H1 (cell line): ENCODE measurements around the gene SLC10A6. TPM values are rescaled to one million over a fixed set of nuclear protein-coding genes. Genes with fewer than 3 reads are reported as not detected.

Experiments used
- CTCF ChIA-PET: fragments of 300-600 bp; sonication (Branson Sonifier 250); formaldehyde crosslinking; loops from one replicate; lab custom pipeline; 2021; ENCODE audit not compliant: partially characterized antibody; lab: Charles Lee
- POLR2A ChIA-PET: fragments of 300-600 bp; sonication (Branson Sonifier 250); formaldehyde crosslinking; loops from one replicate; lab custom pipeline; 2021; ENCODE audit warnings: inconsistent platforms; ENCODE audit not compliant: partially characterized antibody; lab: Charles Lee
- DNase-seq, 2 experiments: peaks; one replicate each; pipeline versions ENCODE4 v3.0.0 to v3.0.0-alpha.2; 2010 to 2022; ENCODE audit warnings: low spot score in 2 of 2, low read depth in 1 of 2, mixed read lengths in 1 of 2
- FAIRE-seq: peaks from 2 replicates; lab custom pipeline; 2011; peaks lifted over from hg19 to GRCh38; lab: Jason Lieb, UNC
- H2AFZ ChIP-seq: 2 replicates; pipeline ENCODE4 v1.8.1; 2012; ENCODE audit warnings: low read length, inconsistent platforms
- H2AK5ac ChIP-seq: 2 replicates; pipeline ENCODE4 v1.6.1; 2013; ENCODE audit warnings: low read depth, low read length
- H2BK120ac ChIP-seq: replicated peaks from 2 replicates; pipeline ENCODE3; 2013; ENCODE audit warnings: low read depth, low read length, inconsistent platforms
- H2BK12ac ChIP-seq: 2 replicates; pipeline ENCODE4 v1.6.1; 2013; ENCODE audit warnings: low read depth, low read length
- H2BK15ac ChIP-seq: 2 replicates; pipeline ENCODE4 v1.6.1; 2013; ENCODE audit warnings: low read length
- H2BK20ac ChIP-seq: 2 replicates; pipeline ENCODE4 v1.6.1; 2013; ENCODE audit warnings: low read length
- H2BK5ac ChIP-seq: 2 replicates; pipeline ENCODE4 v1.6.1; 2013; ENCODE audit warnings: low read depth, low read length
- H3K14ac ChIP-seq: 2 replicates; pipeline ENCODE4 v1.6.1; 2013; ENCODE audit warnings: inconsistent platforms; ENCODE audit not compliant: insufficient read length
- H3K18ac ChIP-seq: 2 replicates; pipeline ENCODE4 v1.6.1; 2013; ENCODE audit warnings: low read length; ENCODE audit errors: extremely low read depth
- H3K23ac ChIP-seq: 2 replicates; pipeline ENCODE4 v1.6.1; 2013; ENCODE audit warnings: inconsistent platforms; ENCODE audit not compliant: insufficient read length
- H3K23me2 ChIP-seq: 2 replicates; pipeline ENCODE4 v1.6.1; 2013; ENCODE audit warnings: low read depth, low read length
- H3K27ac ChIP-seq: 2 replicates; pipeline ENCODE4 v1.6.1; 2011; ENCODE audit warnings: low read depth, low read length, inconsistent platforms
- H3K27me3 ChIP-seq, 4 experiments: replicated peaks in 1 of 4; 1 replicate in 1 of 4; 2 replicates in 3 of 4; pipeline versions ENCODE4 v1.6.1 to v1.8.1; 2011 to 2013; ENCODE audit warnings: low read length in 3 of 4, mild to moderate bottlenecking in 3 of 4, inconsistent platforms in 2 of 4, mixed read lengths in 2 of 4, moderate library complexity in 1 of 4; ENCODE audit not compliant: control insufficient read depth in 3 of 4, insufficient read depth in 3 of 4; ENCODE audit errors: extremely low read depth in 1 of 4
- H3K36me3 ChIP-seq, 4 experiments: 2 replicates each; pipeline versions ENCODE4 v1.6.1 to v1.8.1; 2011 to 2013; ENCODE audit warnings: mild to moderate bottlenecking in 4 of 4, low read length in 3 of 4, moderate library complexity in 2 of 4, control low read depth in 1 of 4, inconsistent platforms in 1 of 4; ENCODE audit not compliant: insufficient read depth in 4 of 4, control insufficient read depth in 2 of 4
- H3K4ac ChIP-seq: replicated peaks from 2 replicates; pipeline ENCODE3; 2013; ENCODE audit warnings: low read length, low read depth, mixed read lengths, inconsistent platforms; ENCODE audit not compliant: insufficient read length
- H3K4me1 ChIP-seq, 4 experiments: replicated peaks in 1 of 4; 1 replicate in 1 of 4; 2 replicates in 3 of 4; pipeline versions ENCODE4 v1.6.1 to v1.8.1; 2011 to 2013; ENCODE audit warnings: low read length in 3 of 4, inconsistent platforms in 2 of 4, mixed read lengths in 1 of 4; ENCODE audit not compliant: insufficient read depth in 4 of 4, control insufficient read depth in 3 of 4
- H3K4me2 ChIP-seq, 2 experiments: 2 replicates each; pipeline versions ENCODE4 v1.6.1 to v1.8.1; 2011 to 2013; ENCODE audit warnings: low read depth in 2 of 2, low read length in 2 of 2, control low read depth in 1 of 2, inconsistent platforms in 1 of 2, mild to moderate bottlenecking in 1 of 2; ENCODE audit not compliant: insufficient read depth in 1 of 2
- H3K4me3 ChIP-seq, 4 experiments: fragments of 200-600, 300-600 bp in 1 of 4; sonication (generic), shearing (Covaris generic), sonication (Bioruptor Twin) in 1 of 4; 2 replicates each; pipeline versions ENCODE4 v1.5.1 to v1.8.1; 2011 to 2016; ENCODE audit warnings: low read length in 4 of 4, low read depth in 3 of 4, control low read depth in 2 of 4, inconsistent platforms in 2 of 4, mild to moderate bottlenecking in 2 of 4, mixed read lengths in 1 of 4, moderate library complexity in 1 of 4; ENCODE audit not compliant: insufficient read depth in 2 of 4; ENCODE audit errors: extremely low read depth in 1 of 4
- H3K56ac ChIP-seq: replicated peaks from 2 replicates; pipeline ENCODE3; 2013; ENCODE audit warnings: low read depth, mild to moderate bottlenecking, mixed read lengths, low read length, inconsistent platforms; ENCODE audit not compliant: insufficient read length
- H3K79me1 ChIP-seq: 2 replicates; pipeline ENCODE4 v1.6.1; 2013; ENCODE audit warnings: low read depth, low read length, control low read depth
- H3K79me2 ChIP-seq, 2 experiments: 2 replicates each; pipeline versions ENCODE4 v1.6.1 to v1.8.1; 2012 to 2013; ENCODE audit warnings: low read length in 2 of 2, mild to moderate bottlenecking in 2 of 2, inconsistent platforms in 1 of 2; ENCODE audit not compliant: insufficient read depth in 2 of 2, control insufficient read depth in 1 of 2
- H3K9ac ChIP-seq, 4 experiments: replicated peaks in 1 of 4; 1 replicate in 1 of 4; 2 replicates in 3 of 4; pipeline versions ENCODE4 v1.6.1 to v1.8.1; 2011 to 2013; ENCODE audit warnings: low read depth in 3 of 4, low read length in 3 of 4, control low read depth in 2 of 4, mild to moderate bottlenecking in 2 of 4, moderate library complexity in 2 of 4, inconsistent platforms in 1 of 4; ENCODE audit errors: extremely low read depth in 1 of 4
- H3K9me3 ChIP-seq, 2 experiments: 2 replicates each; pipeline versions ENCODE4 v1.6.1 to v1.8.1; 2012 to 2013; ENCODE audit warnings: mild to moderate bottlenecking in 2 of 2, moderate library complexity in 2 of 2, control low read depth in 1 of 2, inconsistent platforms in 1 of 2, low read depth in 1 of 2, low read length in 1 of 2, mixed read lengths in 1 of 2; ENCODE audit not compliant: insufficient read depth in 2 of 2
- H4K20me1 ChIP-seq, 2 experiments: replicated peaks in 1 of 2; 2 replicates each; pipeline versions ENCODE3 to v1.8.1; 2011 to 2013; ENCODE audit warnings: inconsistent platforms in 2 of 2, low read length in 2 of 2, mild to moderate bottlenecking in 1 of 2; ENCODE audit not compliant: insufficient read depth in 2 of 2, control insufficient read depth in 1 of 2
- H4K5ac ChIP-seq: 2 replicates; pipeline ENCODE4 v1.6.1; 2013; ENCODE audit warnings: low read length, low read depth, mixed read lengths, inconsistent platforms; ENCODE audit not compliant: insufficient read length
- H4K8ac ChIP-seq: 2 replicates; pipeline ENCODE4 v1.8.0; 2013; ENCODE audit warnings: mild to moderate bottlenecking, moderate library complexity, low read length, inconsistent platforms; ENCODE audit not compliant: insufficient read depth; ENCODE audit errors: extremely low read depth
- H4K91ac ChIP-seq: replicated peaks from 2 replicates; pipeline ENCODE3; 2013; ENCODE audit warnings: low read length, mixed read lengths, inconsistent platforms; ENCODE audit not compliant: insufficient read length
- BRCA1 ChIP-seq: IDR thresholded peaks from 2 replicates; pipeline ENCODE4 v1.6.1; 2012; ENCODE audit warnings: low read depth, low read length, improper control_type of control experiment
- CTBP2 ChIP-seq: IDR thresholded peaks from 2 replicates; pipeline ENCODE4 v1.7.0; 2011; ENCODE audit warnings: borderline replicate concordance, mild to moderate bottlenecking, moderate library complexity, mixed read lengths, low read length; ENCODE audit not compliant: insufficient read depth, insufficient read length
- POLR2AphosphoS5 ChIP-seq: IDR thresholded peaks from 2 replicates; pipeline ENCODE4 v1.6.1; 2011; ENCODE audit warnings: low read depth, low read length
- POU5F1 ChIP-seq: IDR thresholded peaks from 2 replicates; pipeline ENCODE4 v1.6.1; 2011; ENCODE audit warnings: low read depth, mild to moderate bottlenecking, low read length, moderate library complexity
- RAD21 ChIP-seq, 2 experiments: IDR thresholded peaks in 1 of 2; conservative IDR thresholded peaks in 1 of 2; 2 replicates each; pipeline ENCODE4 v1.6.1; 2011; ENCODE audit warnings: low read depth in 2 of 2, low read length in 2 of 2, improper control_type of control experiment in 1 of 2, inconsistent platforms in 1 of 2, mild to moderate bottlenecking in 1 of 2, moderate library complexity in 1 of 2
- RBBP5 ChIP-seq: IDR thresholded peaks from 2 replicates; pipeline ENCODE4 v1.7.1; 2012; ENCODE audit warnings: low read depth, mild to moderate bottlenecking, inconsistent platforms, low read length, moderate library complexity, borderline replicate concordance
- SIN3A ChIP-seq, 2 experiments: IDR thresholded peaks in 1 of 2; conservative IDR thresholded peaks in 1 of 2; 2 replicates each; pipeline ENCODE4 v1.6.1; 2011 to 2012; ENCODE audit warnings: low read length in 2 of 2, improper control_type of control experiment in 1 of 2, low read depth in 1 of 2, mild to moderate bottlenecking in 1 of 2
- SIX5 ChIP-seq: IDR thresholded peaks from 2 replicates; pipeline ENCODE4 v1.6.1; 2011; ENCODE audit warnings: mild to moderate bottlenecking, low read depth, low read length
- SRF ChIP-seq: IDR thresholded peaks from 2 replicates; pipeline ENCODE4 v1.6.1; 2011; ENCODE audit warnings: mild to moderate bottlenecking, low read depth, low read length, moderate library complexity
- TAF7 ChIP-seq: optimal IDR thresholded peaks from 2 replicates; pipeline ENCODE3; 2011; ENCODE audit warnings: low read depth, mild to moderate bottlenecking, inconsistent platforms, low read length, moderate library complexity, borderline replicate concordance
- WGBS, 2 experiments: shearing (Covaris generic) in 1 of 2; methylation state at CpG; one replicate each; pipeline versions ENCODE4 v1.1.6 to v1.1.7; 2013 to 2015; ENCODE audit warnings: low lambda C conversion rate in 2 of 2, mixed read lengths in 2 of 2, inconsistent platforms in 1 of 2, low coverage in 1 of 2, missing lambda C conversion rate in 1 of 2; ENCODE audit not compliant: insufficient replicate concordance in 2 of 2, insufficient coverage in 1 of 2, insufficient read length in 1 of 2; ENCODE audit errors: extremely low coverage in 1 of 2, missing lambda C conversion rate in 1 of 2; 5-methylcytosine and 5-hydroxymethylcytosine counted together
- polyA plus RNA-seq, 7 experiments: library from polyadenylated mRNA; depleted of rRNA in 3 of 7; stranded (reverse) in 5 of 7; unstranded in 2 of 7; fragments of >200 nt in 5 of 7; fragments of 200-250 nt in 2 of 7; gene quantifications; 1 replicate in 5 of 7; 2 replicates in 1 of 7; 4 replicates in 1 of 7; pipeline versions ENCODE4 v1.2.1 to v1.2.3, GENCODE V29; 2011 to 2013; ENCODE audit warnings: missing spikeins in 2 of 7, mixed read lengths in 2 of 7
- total RNA-seq: library from RNA; stranded (reverse); fragmentation: NEBNext Ultra II Directional; extraction: Animal tissue kit (Norgen Biotek cat#: 25700); gene quantifications from 2 replicates; pipeline ENCODE4 v1.2.1, GENCODE V29; 2021

Gene SLC10A6
- total and polyA plus RNA-seq, 2 of the 8 experiments (the other 6 are each of a cell fraction or from before 2014, with no cell fraction given): not detected

GRCh38 chr4:86775061-86775460, 74.1 kb downstream of the SLC10A6 start:
- H3K27me3 ChIP-seq: no peaks in the 10 kb centered on the region
- no peak overlapping the region for H4K5ac ChIP-seq
- H3K18ac ChIP-seq: no peak overlapping the region
- 92% methylated on average over 4 of the region's 4 CpGs; no CpG with 5 or more reads in 1 of the 2 experiments for WGBS, 2 experiments
- ChIA-PET POLR2A (no interaction called here), CTCF (interaction anchor here (1.0 kb wide), 1 partner anchor 14 kb away, joined by 3 read pairs; no protein-coding TSS in a partner anchor)
- H2BK120ac ChIP-seq: no peak overlapping the region
- no peak overlapping the region for H2BK20ac ChIP-seq
- no peak overlapping the region for H3K4ac ChIP-seq
- no peak overlapping the region for H4K91ac ChIP-seq
- H3K36me3 ChIP-seq: peaks cover 0 to 44% (median 15%) of the 10 kb centered on the region in 4 experiments; a peak in 5 of 8 replicates
- no peak overlapping the region for H2BK5ac ChIP-seq
- no peak overlapping the region for H3K56ac ChIP-seq
- no peaks in the 10 kb centered on the region for H4K20me1 ChIP-seq
- no peak overlapping the region for H3K4me3 ChIP-seq
- no peak overlapping the region for H2BK12ac ChIP-seq
- H4K8ac ChIP-seq: no peak overlapping the region
- no peak overlapping the region for H3K23ac ChIP-seq
- H3K9ac ChIP-seq: no peak overlapping the region
- H3K4me2 ChIP-seq: no peak overlapping the region
- TF ChIP-seq RBBP5: no peak
- TF ChIP-seq SRF: no peak
- TF ChIP-seq BRCA1: no peak
- no peak for TF ChIP-seq CTBP2
- TF ChIP-seq SIX5: no peak
- TF ChIP-seq POLR2AphosphoS5: no peak
- no peak for TF ChIP-seq POU5F1
- TF ChIP-seq TAF7: no peak
- no peak for TF ChIP-seq RAD21 (IDR thresholded peaks at IDR 0.05 in 1 of 2, conservative IDR thresholded peaks at IDR 0.05 in 1 of 2; ENCODE audit: low read depth in 2 of 2, low read length in 2 of 2)
- no peak for TF ChIP-seq SIN3A (conservative IDR thresholded peaks at IDR 0.05 in 1 of 2, IDR thresholded peaks at IDR 0.05 in 1 of 2; ENCODE audit: low read depth in 1 of 2, low read length in 2 of 2)
- no peak overlapping the region for H2AK5ac ChIP-seq
- no peaks in the 10 kb centered on the region for H3K79me2 ChIP-seq
- H2BK15ac ChIP-seq: no peak overlapping the region
- no peaks in the 10 kb centered on the region for H3K9me3 ChIP-seq
- H3K4me1 ChIP-seq: no peaks in the 10 kb centered on the region
- no peak overlapping the region for H3K14ac ChIP-seq
- H3K23me2 ChIP-seq: no peaks in the 10 kb centered on the region
- DNase-seq (no peak), FAIRE-seq (no peak)
- H3K79me1 ChIP-seq: no peaks in the 10 kb centered on the region
- no peak overlapping the region for H3K27ac ChIP-seq
- H2AFZ ChIP-seq: no peak overlapping the region
